ENCODE results near the gene HSF5. TPM values are rescaled to one million over a fixed set of nuclear protein-coding genes. Genes with fewer than 3 reads are reported as not detected.

Gene HSF5
- total and polyA plus RNA-seq, 2 of the 13 experiments (the other 11 are each of a cell fraction or from before 2014, with no cell fraction given) = not detected

- TF ChIP-seq AHDC1 (CRISPR knock-in tag; IDR thresholded peaks at IDR 0.05; ENCODE audit: borderline replicate concordance) (peak; percentile 77), ZNF281 (CRISPR knock-in tag; IDR thresholded peaks at IDR 0.05; ENCODE audit: borderline replicate concordance) (no peak), ZHX2 (IDR thresholded peaks at IDR 0.05; ENCODE audit: low read depth) (no peak), ZHX2 (CRISPR knock-in tag; IDR thresholded peaks at IDR 0.05; ENCODE audit: borderline replicate concordance) (peak; percentile 54; the same call in 1 of the 2 replicates), YEATS4 (CRISPR knock-in tag; IDR thresholded peaks at IDR 0.05; ENCODE audit: borderline replicate concordance) (0 out of 2 replicates have a peak, but pooled peaks have one; percentile 12), ARID3A (IDR thresholded peaks at IDR 0.05; ENCODE audit: low read depth, low read length) (peak; percentile 89), ISL2 (CRISPR knock-in tag; IDR thresholded peaks at IDR 0.05) (peak; percentile 85; the same call in 1 of the 2 replicates), TRAFD1 (CRISPR knock-in tag; IDR thresholded peaks at IDR 0.05; ENCODE audit: borderline replicate concordance) (peak; percentile 60; the same call in 1 of the 2 replicates)
These were observed 104.2 kb downstream of the HSF5 start (continued) for GRCh38 chr17:58383892-58384462.

Data from HepG2 (cell line).